ENCODE measurements around the gene PDPN. TPM values are rescaled to one million over a fixed set of nuclear protein-coding genes. Genes with fewer than 3 reads are reported as not detected.

PDPN gene
- total and polyA plus RNA-seq, 2 donors (not counting 1 experiment from before 2014, with no cell fraction given): 1.5 to 3.1 TPM

DNA sequence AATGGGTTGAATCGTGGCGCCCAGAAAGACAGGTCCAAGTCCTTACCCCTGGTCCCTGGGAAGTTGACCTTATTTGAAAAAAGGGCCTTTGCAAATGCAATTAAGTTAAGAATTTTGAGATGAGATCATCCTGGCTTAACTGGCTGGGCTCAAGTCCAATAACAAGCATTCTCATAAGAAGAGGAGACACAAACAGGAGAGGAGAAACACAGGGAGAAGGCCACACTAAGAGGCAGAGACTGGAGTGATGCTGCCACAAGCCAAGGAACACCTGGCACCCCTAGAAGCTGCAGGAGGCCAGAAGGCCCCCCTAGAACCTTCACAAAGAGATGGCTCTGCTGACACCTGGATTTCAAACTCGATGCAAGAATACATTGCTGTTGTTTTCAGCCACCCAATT, 44.6 kb downstream of the PDPN start:
- Histone ChIP-seq H3K4me1 (ENCODE audit: control insufficient read depth, extremely low read depth, insufficient read depth, low read length) (no peaks in the 10 kb centered on the region), H3K4me2 (ENCODE audit: extremely low read depth, insufficient read depth, low read length) (no peak overlapping the region), H3K36me3 (ENCODE audit: control insufficient read depth, insufficient read depth, low read length) (no peaks in the 10 kb centered on the region), H3K27ac (ENCODE audit: insufficient read depth, low read length) (no peak overlapping the region), H2AFZ (ENCODE audit: low read length) (no peak overlapping the region), H3K79me2 (ENCODE audit: control insufficient read depth, insufficient read depth, low read length) (no peaks in the 10 kb centered on the region), H3K9ac (ENCODE audit: insufficient read depth, low read length) (no peak overlapping the region), H3K27me3 (ENCODE audit: control insufficient read depth, insufficient read depth, low read length) (no peaks in the 10 kb centered on the region), H3K4me3 (replicated peaks in 1 of 4; ENCODE audit: control extremely low read depth in 1 of 4, insufficient read depth in 1 of 4, low read depth in 3 of 4, low read length in 4 of 4) (no peak overlapping the region), H4K20me1 (ENCODE audit: control insufficient read depth, extremely low read depth, insufficient read depth, low read length) (no peaks in the 10 kb centered on the region), H3K9me3 (ENCODE audit: control insufficient read depth, insufficient read depth, low read depth, low read length) (no peaks in the 10 kb centered on the region)
- peak in 1 of 2 donors; percentile 38 for DNase-seq (ENCODE audit: low read depth in 2 of 2)
- TF ChIP-seq EZH2 (IDR thresholded peaks at IDR 0.05; ENCODE audit: low read length, missing control alignments): no peak
- TF ChIP-seq, protein P1, sequence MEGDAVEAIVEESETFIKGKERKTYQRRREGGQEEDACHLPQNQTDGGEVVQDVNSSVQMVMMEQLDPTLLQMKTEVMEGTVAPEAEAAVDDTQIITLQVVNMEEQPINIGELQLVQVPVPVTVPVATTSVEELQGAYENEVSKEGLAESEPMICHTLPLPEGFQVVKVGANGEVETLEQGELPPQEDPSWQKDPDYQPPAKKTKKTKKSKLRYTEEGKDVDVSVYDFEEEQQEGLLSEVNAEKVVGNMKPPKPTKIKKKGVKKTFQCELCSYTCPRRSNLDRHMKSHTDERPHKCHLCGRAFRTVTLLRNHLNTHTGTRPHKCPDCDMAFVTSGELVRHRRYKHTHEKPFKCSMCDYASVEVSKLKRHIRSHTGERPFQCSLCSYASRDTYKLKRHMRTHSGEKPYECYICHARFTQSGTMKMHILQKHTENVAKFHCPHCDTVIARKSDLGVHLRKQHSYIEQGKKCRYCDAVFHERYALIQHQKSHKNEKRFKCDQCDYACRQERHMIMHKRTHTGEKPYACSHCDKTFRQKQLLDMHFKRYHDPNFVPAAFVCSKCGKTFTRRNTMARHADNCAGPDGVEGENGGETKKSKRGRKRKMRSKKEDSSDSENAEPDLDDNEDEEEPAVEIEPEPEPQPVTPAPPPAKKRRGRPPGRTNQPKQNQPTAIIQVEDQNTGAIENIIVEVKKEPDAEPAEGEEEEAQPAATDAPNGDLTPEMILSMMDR (conservative IDR thresholded peaks at IDR 0.05 in 1 of 2, IDR thresholded peaks at IDR 0.05 in 1 of 2; ENCODE audit: low read depth in 1 of 2, low read length in 2 of 2): no peak

DNA sequence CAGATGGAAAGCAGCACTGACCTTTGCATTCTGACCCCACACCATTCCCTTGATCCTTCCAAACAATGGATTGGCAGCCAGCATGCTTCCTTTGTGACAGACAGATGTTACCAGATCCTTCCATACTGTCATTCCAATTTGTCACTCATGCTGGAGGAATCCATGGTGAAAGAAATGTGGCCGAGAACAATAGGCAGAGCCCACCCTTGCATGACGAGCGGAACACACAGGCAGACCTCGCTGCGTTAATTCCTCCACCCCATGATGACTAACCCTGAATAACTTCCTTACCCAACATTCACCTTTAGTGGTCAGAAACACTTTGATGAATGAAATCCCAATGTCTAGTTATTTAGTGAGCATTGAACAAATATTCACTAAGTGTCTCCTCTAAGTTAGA, 45.1 kb downstream of the PDPN start:
- H3K9me3 ChIP-seq (ENCODE audit: control insufficient read depth, insufficient read depth, low read depth, low read length): no peaks in the 10 kb centered on the region
- H3K79me2 ChIP-seq (ENCODE audit: control insufficient read depth, insufficient read depth, low read length): no peaks in the 10 kb centered on the region
- no peaks in the 10 kb centered on the region for H3K27me3 ChIP-seq (ENCODE audit: control insufficient read depth, insufficient read depth, low read length)
- TF ChIP-seq, protein P1 (conservative IDR thresholded peaks at IDR 0.05 in 1 of 2, IDR thresholded peaks at IDR 0.05 in 1 of 2; ENCODE audit: low read depth in 1 of 2, low read length in 2 of 2): no peak
- no peak for TF ChIP-seq EZH2 (IDR thresholded peaks at IDR 0.05; ENCODE audit: low read length, missing control alignments)
- H3K4me2 ChIP-seq (ENCODE audit: extremely low read depth, insufficient read depth, low read length): no peak overlapping the region
- no peaks in the 10 kb centered on the region for H4K20me1 ChIP-seq (ENCODE audit: control insufficient read depth, extremely low read depth, insufficient read depth, low read length)
- H2AFZ ChIP-seq (ENCODE audit: low read length): no peak overlapping the region
- peak in 1 of 2 donors; percentile 30 for DNase-seq (ENCODE audit: low read depth in 2 of 2)
- no peaks in the 10 kb centered on the region for H3K4me1 ChIP-seq (ENCODE audit: control insufficient read depth, extremely low read depth, insufficient read depth, low read length)
- H3K9ac ChIP-seq (ENCODE audit: insufficient read depth, low read length): no peak overlapping the region
- H3K27ac ChIP-seq (ENCODE audit: insufficient read depth, low read length): no peak overlapping the region
- no peaks in the 10 kb centered on the region for H3K36me3 ChIP-seq (ENCODE audit: control insufficient read depth, insufficient read depth, low read length)
- H3K4me3 ChIP-seq (replicated peaks in 1 of 4; ENCODE audit: control extremely low read depth in 1 of 4, insufficient read depth in 1 of 4, low read depth in 3 of 4, low read length in 4 of 4): no peak overlapping the region

GRCh38 chr1:13642306-13643004, 58.8 kb downstream of the PDPN start:
- no peak overlapping the region for H3K27ac ChIP-seq (ENCODE audit: insufficient read depth, low read length)
- no peaks in the 10 kb centered on the region for H3K9me3 ChIP-seq (ENCODE audit: control insufficient read depth, insufficient read depth, low read depth, low read length)
- H4K20me1 ChIP-seq (ENCODE audit: control insufficient read depth, extremely low read depth, insufficient read depth, low read length): no peaks in the 10 kb centered on the region
- DNase-seq (ENCODE audit: low read depth in 2 of 2): no peak
- no peak overlapping the region for H3K4me3 ChIP-seq (replicated peaks in 1 of 4; ENCODE audit: control extremely low read depth in 1 of 4, insufficient read depth in 1 of 4, low read depth in 3 of 4, low read length in 4 of 4)
- no peak overlapping the region for H3K9ac ChIP-seq (ENCODE audit: insufficient read depth, low read length)
- H2AFZ ChIP-seq (ENCODE audit: low read length): no peak overlapping the region
- no peaks in the 10 kb centered on the region for H3K36me3 ChIP-seq (ENCODE audit: control insufficient read depth, insufficient read depth, low read length)
- H3K4me1 ChIP-seq (ENCODE audit: control insufficient read depth, extremely low read depth, insufficient read depth, low read length): no peaks in the 10 kb centered on the region
- H3K4me2 ChIP-seq (ENCODE audit: extremely low read depth, insufficient read depth, low read length): no peak overlapping the region
- no peak for TF ChIP-seq EZH2 (IDR thresholded peaks at IDR 0.05; ENCODE audit: low read length, missing control alignments)
- TF ChIP-seq, protein P1 (conservative IDR thresholded peaks at IDR 0.05 in 1 of 2, IDR thresholded peaks at IDR 0.05 in 1 of 2; ENCODE audit: low read depth in 1 of 2, low read length in 2 of 2): no peak
- H3K27me3 ChIP-seq (ENCODE audit: control insufficient read depth, insufficient read depth, low read length): no peaks in the 10 kb centered on the region
- no peaks in the 10 kb centered on the region for H3K79me2 ChIP-seq (ENCODE audit: control insufficient read depth, insufficient read depth, low read length)

Measured in fibroblast of lung (primary cell).